Measurements from ENCODE around the gene ZIM2. TPM values are rescaled to one million over a fixed set of nuclear protein-coding genes. Genes with fewer than 3 reads are reported as not detected.

ZIM2 gene
- total and polyA plus RNA-seq, 9 of the 15 experiments (the other 6 are each of a cell fraction or from before 2014, with no cell fraction given): not detected

DNA sequence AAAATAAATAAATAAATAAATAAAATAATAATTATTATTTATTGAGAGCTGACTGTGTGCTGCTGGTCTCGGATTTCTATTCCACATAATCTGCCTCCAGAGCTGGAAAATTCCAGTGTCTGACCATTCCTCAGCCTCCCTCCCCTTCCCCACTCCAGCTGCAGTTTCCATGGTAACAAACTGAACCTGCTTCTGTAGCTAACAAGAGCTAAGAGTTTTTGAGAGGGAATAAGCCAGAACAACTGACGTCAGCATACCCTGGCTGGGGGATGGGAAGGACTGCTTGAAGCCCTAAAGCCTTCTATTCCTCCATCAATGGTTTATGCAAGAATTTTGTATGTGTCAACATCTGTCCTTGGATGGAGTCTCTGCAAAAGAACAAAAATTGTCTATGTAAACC lies 26.0 kb upstream of the ZIM2 start:
- BruUV-seq (replicated peaks): no TSS peak
- ChIA-PET CTCF (ENCODE audit: low intra/inter-chr PET ratio) (interaction anchor here (0.7 kb wide), 1 partner anchor 655 kb away, joined by 3 read pairs; no protein-coding TSS in a partner anchor), POLR2A (interaction anchor here (0.7 kb wide), 1 partner anchor 20 kb away, joined by 3 read pairs; no protein-coding TSS in a partner anchor)
- TF ChIP-seq RFX1 (IDR thresholded peaks at IDR 0.05) (peak; percentile 26; the same call in 1 of the 2 replicates), SIN3A (IDR thresholded peaks at IDR 0.05; ENCODE audit: borderline replicate concordance in 2 of 2, control insufficient read depth in 1 of 2, low read depth in 2 of 2, low read length in 2 of 2) (no peak)
- TF ChIP-seq, protein P1, sequence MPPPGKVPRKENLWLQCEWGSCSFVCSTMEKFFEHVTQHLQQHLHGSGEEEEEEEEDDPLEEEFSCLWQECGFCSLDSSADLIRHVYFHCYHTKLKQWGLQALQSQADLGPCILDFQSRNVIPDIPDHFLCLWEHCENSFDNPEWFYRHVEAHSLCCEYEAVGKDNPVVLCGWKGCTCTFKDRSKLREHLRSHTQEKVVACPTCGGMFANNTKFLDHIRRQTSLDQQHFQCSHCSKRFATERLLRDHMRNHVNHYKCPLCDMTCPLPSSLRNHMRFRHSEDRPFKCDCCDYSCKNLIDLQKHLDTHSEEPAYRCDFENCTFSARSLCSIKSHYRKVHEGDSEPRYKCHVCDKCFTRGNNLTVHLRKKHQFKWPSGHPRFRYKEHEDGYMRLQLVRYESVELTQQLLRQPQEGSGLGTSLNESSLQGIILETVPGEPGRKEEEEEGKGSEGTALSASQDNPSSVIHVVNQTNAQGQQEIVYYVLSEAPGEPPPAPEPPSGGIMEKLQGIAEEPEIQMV (tag; conservative IDR thresholded peaks at IDR 0.05; ENCODE audit: low read depth): no peak
- Histone ChIP-seq H3K36me3 (ENCODE audit: control insufficient read depth, insufficient read depth, low read length) (no peaks in the 10 kb centered on the region), H3K27me3 (ENCODE audit: control insufficient read depth in 2 of 2, insufficient read depth in 2 of 2, low read length in 2 of 2) (no peaks in the 10 kb centered on the region), H3K4me3 (no peak overlapping the region), H3K9ac (ENCODE audit: insufficient read depth in 1 of 2, low read depth in 2 of 2, low read length in 2 of 2) (no peak overlapping the region), H3K4me2 (ENCODE audit: insufficient read depth, low read length) (no peak overlapping the region), H2AFZ (ENCODE audit: low read depth, low read length) (no peak overlapping the region), H3K9me3 (replicated peaks; ENCODE audit: control insufficient read depth, insufficient read depth, low read depth, low read length) (0 out of 2 replicates have a peak, but pooled peaks cover 2% of the 10 kb centered on the region), H3K79me2 (ENCODE audit: control insufficient read depth, insufficient read depth, low read length) (no peaks in the 10 kb centered on the region), H4K20me1 (replicated peaks; ENCODE audit: control insufficient read depth, insufficient read depth, low read length) (no peaks in the 10 kb centered on the region), H3K4me1 (replicated peaks in 1 of 2; ENCODE audit: control insufficient read depth in 2 of 2, insufficient read depth in 2 of 2, low read length in 2 of 2) (no peaks in the 10 kb centered on the region), H3K27ac (ENCODE audit: extremely low read depth, low read depth, low read length) (no peak overlapping the region), H3K9me1 (ENCODE audit: control insufficient read depth, insufficient read depth, low read length) (no peaks in the 10 kb centered on the region)
- no peak for FAIRE-seq
- WGBS (ENCODE audit: insufficient coverage, low coverage, missing lambda C conversion rate): 0% methylated on average over 1 of the region's 2 CpGs
- no peak for DNase-seq (ENCODE audit: extremely low read depth in 1 of 4, low spot score in 3 of 4)
- in situ Hi-C loops (cut with MboI) (no loop called here), intact Hi-C loops (cut with micrococcal nuclease) (no loop called here)
- no peak for ATAC-seq
